Hepatocyte (in vitro differentiated cells): ENCODE data around the gene PYGM. TPM values are rescaled to one million over a fixed set of nuclear protein-coding genes. Genes with fewer than 3 reads are reported as not detected.

Experiments used
- DNase-seq: peaks from one replicate; pipeline ENCODE4 v3.0.0-alpha.2; 2016; ENCODE audit warnings: low spot score
- H2AFZ ChIP-seq: fragments of 200-600 bp; sonication (generic); 2 replicates; pipeline ENCODE4 v1.6.0; 2016; ENCODE audit warnings: antibody characterized with exemption, mild to moderate bottlenecking
- H3K27ac ChIP-seq: fragments of 200-600 bp; sonication (generic); 2 replicates; pipeline ENCODE4 v1.5.1; 2016; ENCODE audit warnings: mild to moderate bottlenecking
- H3K27me3 ChIP-seq: fragments of 200-600 bp; sonication (generic); 2 replicates; pipeline ENCODE4 v1.6.1; 2016
- H3K36me3 ChIP-seq: fragments of 200-600 bp; sonication (generic); replicated peaks from 2 replicates; pipeline ENCODE4 v1.5.1; 2016; ENCODE audit warnings: low read depth; ENCODE audit not compliant: insufficient read depth
- H3K4me1 ChIP-seq: fragments of 200-600 bp; sonication (generic); 2 replicates; pipeline ENCODE4 v1.5.1; 2016; ENCODE audit warnings: mild to moderate bottlenecking, moderate library complexity; ENCODE audit not compliant: insufficient read depth
- H3K4me2 ChIP-seq: fragments of 200-600 bp; sonication (generic); 2 replicates; pipeline ENCODE4 v1.6.0; 2016
- H3K4me3 ChIP-seq: fragments of 200-600 bp; sonication (generic); 2 replicates; pipeline ENCODE4 v1.5.1; 2016; ENCODE audit warnings: mild to moderate bottlenecking
- H3K79me2 ChIP-seq: fragments of 200-600 bp; sonication (generic); 2 replicates; pipeline ENCODE4 v1.6.0; 2017; ENCODE audit warnings: mild to moderate bottlenecking
- H3K9me2 ChIP-seq: fragments of 200-600 bp; sonication (generic); replicated peaks from 2 replicates; pipeline ENCODE4 v1.6.0; 2017; ENCODE audit warnings: mild to moderate bottlenecking; ENCODE audit not compliant: insufficient read depth
- H3K9me3 ChIP-seq: fragments of 200-600 bp; sonication (generic); 2 replicates; pipeline ENCODE4 v1.5.1; 2016; ENCODE audit warnings: low read depth, mild to moderate bottlenecking
- H4K20me1 ChIP-seq: fragments of 200-600 bp; sonication (generic); 2 replicates; pipeline ENCODE4 v1.6.0; 2016; ENCODE audit warnings: mild to moderate bottlenecking; ENCODE audit not compliant: insufficient read depth, poor library complexity, severe bottlenecking
- CTCF ChIP-seq: fragments of 200-600 bp; sonication (generic); IDR thresholded peaks from 2 replicates; pipeline ENCODE4 v1.5.1; 2016; ENCODE audit warnings: antibody characterized with exemption, mild to moderate bottlenecking; ENCODE audit not compliant: poor library complexity
- EZH2 ChIP-seq: fragments of 200-600 bp; sonication (generic); IDR thresholded peaks from 2 replicates; pipeline ENCODE4 v1.6.1; 2016; ENCODE audit warnings: antibody characterized with exemption, mild to moderate bottlenecking, borderline replicate concordance
- EZH2phosphoT487 ChIP-seq: fragments of 200-600 bp; sonication (generic); IDR thresholded peaks from one replicate; pipeline ENCODE4 v1.6.1; 2018; ENCODE audit warnings: antibody characterized with exemption, mild to moderate bottlenecking, low read depth, moderate library complexity; ENCODE audit not compliant: unreplicated experiment, severe bottlenecking
- WGBS: methylation state at CpG from one replicate; pipeline ENCODE4 v1.1.6; 2016; ENCODE audit warnings: low lambda C conversion rate; ENCODE audit errors: missing lambda C conversion rate; 5-methylcytosine and 5-hydroxymethylcytosine counted together
- polyA plus RNA-seq: library from polyadenylated mRNA; unstranded; fragments of >200 nt; fragmentation: Nextera tagmentation; extraction: Ambion mirVana; gene quantifications from 2 replicates; pipeline ENCODE4 v1.2.1, GENCODE V29; 2016
- total RNA-seq: library from RNA; depleted of rRNA; stranded (reverse); fragments of >200 nt; gene quantifications from 2 replicates; pipeline ENCODE4 v1.2.3, GENCODE V29; 2014

Gene PYGM
- total and polyA plus RNA-seq, 2 experiments from 2014 or later = 1.9 to 4.0 TPM

DNA sequence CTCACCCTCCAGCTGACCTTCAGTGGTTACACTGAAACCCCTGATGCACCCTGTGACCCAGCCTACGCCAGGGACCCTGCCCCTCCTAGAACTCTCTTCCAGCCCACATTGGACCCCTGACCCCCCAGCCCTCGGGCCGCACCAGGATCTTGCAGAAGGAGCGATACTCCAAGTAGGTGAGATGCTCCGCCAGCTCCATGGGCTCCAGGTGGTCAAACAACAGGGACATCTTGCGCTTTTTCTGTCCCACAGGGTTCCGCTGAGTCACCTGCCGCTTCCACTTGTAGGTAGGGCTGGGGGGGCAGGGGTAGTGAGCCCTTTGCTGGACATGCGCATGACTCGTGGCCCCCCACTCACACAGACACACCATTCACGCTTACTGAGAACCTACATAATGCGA lies 19.9 kb downstream of the PYGM start:
- Histone ChIP-seq H2AFZ (no peak overlapping the region), H3K9me2 (no peaks in the 10 kb centered on the region), H3K79me2 (no peaks in the 10 kb centered on the region), H4K20me1 (no peaks in the 10 kb centered on the region), H3K27ac (no peak overlapping the region), H3K4me1 (peaks cover 24% of the 10 kb centered on the region), H3K4me2 (no peak overlapping the region), H3K36me3 (no peaks in the 10 kb centered on the region), H3K4me3 (no peak overlapping the region), H3K9me3 (no peaks in the 10 kb centered on the region), H3K27me3 (peaks cover 45% of the 10 kb centered on the region)
- TF ChIP-seq CTCF (no peak), EZH2phosphoT487 (no peak), EZH2 (no peak)
- WGBS = 93% methylated on average over 12 of the region's 12 CpGs
- no peak for DNase-seq

DNA sequence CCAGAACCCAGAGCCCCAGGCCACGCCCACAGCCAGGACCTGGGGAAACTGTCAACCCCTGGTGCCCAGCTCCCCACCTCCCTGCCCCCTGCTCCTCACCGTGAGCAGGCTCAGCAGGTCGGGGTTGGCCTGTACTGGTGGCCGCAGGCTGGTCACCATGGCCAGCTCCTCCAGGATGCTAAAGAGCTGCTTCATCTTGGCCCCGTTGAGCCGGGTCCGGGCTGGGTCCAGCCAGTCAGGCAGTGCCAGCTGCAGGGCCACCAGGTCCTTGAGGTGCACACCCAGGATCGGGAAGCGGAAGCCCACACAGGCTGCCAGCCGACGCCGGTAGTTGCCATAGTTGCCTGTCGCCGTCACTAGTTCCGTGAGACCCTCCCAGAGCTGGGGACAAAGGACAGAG lies 23.1 kb downstream of the PYGM start:
- Histone ChIP-seq H3K4me2 (no peak overlapping the region), H4K20me1 (no peaks in the 10 kb centered on the region), H3K9me3 (no peaks in the 10 kb centered on the region), H3K27me3 (peaks cover 16% of the 10 kb centered on the region), H2AFZ (no peak overlapping the region), H3K27ac (no peak overlapping the region), H3K36me3 (no peaks in the 10 kb centered on the region), H3K4me3 (no peak overlapping the region), H3K79me2 (no peaks in the 10 kb centered on the region), H3K9me2 (no peaks in the 10 kb centered on the region), H3K4me1 (no peaks in the 10 kb centered on the region)
- 94% methylated on average over 15 of the region's 15 CpGs for WGBS
- no peak for DNase-seq
- TF ChIP-seq EZH2 (no peak), EZH2phosphoT487 (no peak), CTCF (no peak)

GRCh38 chr11:64735725-64736259 lies 24.0 kb downstream of the PYGM start:
- H4K20me1 ChIP-seq = no peaks in the 10 kb centered on the region
- H3K79me2 ChIP-seq = no peaks in the 10 kb centered on the region
- no peak overlapping the region for H2AFZ ChIP-seq
- H3K36me3 ChIP-seq = no peaks in the 10 kb centered on the region
- no peaks in the 10 kb centered on the region for H3K4me1 ChIP-seq
- H3K9me3 ChIP-seq = no peaks in the 10 kb centered on the region
- no peak overlapping the region for H3K4me2 ChIP-seq
- H3K9me2 ChIP-seq = no peaks in the 10 kb centered on the region
- H3K4me3 ChIP-seq = no peak overlapping the region
- H3K27ac ChIP-seq = no peak overlapping the region
- peaks cover 8% of the 10 kb centered on the region for H3K27me3 ChIP-seq
- TF ChIP-seq EZH2phosphoT487 (no peak), EZH2 (no peak), CTCF (no peak)
- no peak for DNase-seq
- 80% methylated on average over 9 of the region's 9 CpGs for WGBS
